ENCODE results near the gene MLXIP.

MLXIP gene

GRCh38 chr12:122094137-122094734 lies 15.7 kb downstream of the MLXIP start:
- Histone ChIP-seq H3K9ac (ENCODE audit: low read depth, low read length) (no peak overlapping the region), H3K4me3 (ENCODE audit: low read length) (no peak overlapping the region), H3K4me2 (ENCODE audit: low read length) (no peak overlapping the region), H3K36me3 (ENCODE audit: insufficient read depth, low read length) (peaks cover 7% of the 10 kb centered on the region), H3K4me1 (ENCODE audit: control insufficient read depth, insufficient read depth, low read length) (peaks cover 65% of the 10 kb centered on the region), H3K27me3 (ENCODE audit: control insufficient read depth, insufficient read depth, low read length) (no peaks in the 10 kb centered on the region), H3K9me3 (replicated peaks; ENCODE audit: low read length) (no peaks in the 10 kb centered on the region)

- Histone ChIP-seq H3K36me3 (ENCODE audit: insufficient read depth, low read length) (peaks cover under 1% of the 10 kb centered on the region), H3K4me1 (ENCODE audit: control insufficient read depth, insufficient read depth, low read length) (peaks cover 66% of the 10 kb centered on the region), H3K9ac (ENCODE audit: low read depth, low read length) (no peak overlapping the region), H3K4me3 (ENCODE audit: low read length) (no peak overlapping the region), H3K4me2 (ENCODE audit: low read length) (no peak overlapping the region), H3K27me3 (ENCODE audit: control insufficient read depth, insufficient read depth, low read length) (no peaks in the 10 kb centered on the region), H3K9me3 (replicated peaks; ENCODE audit: low read length) (no peaks in the 10 kb centered on the region)
Observed at GRCh38 chr12:122094735-122095631, 16.4 kb downstream of the MLXIP start.

- Histone ChIP-seq H3K4me3 (ENCODE audit: low read length) (no peak overlapping the region), H3K36me3 (ENCODE audit: insufficient read depth, low read length) (no peaks in the 10 kb centered on the region), H3K4me2 (ENCODE audit: low read length) (peak overlapping the region; percentile 79), H3K9ac (ENCODE audit: low read depth, low read length) (peak overlapping the region; percentile 50), H3K9me3 (replicated peaks; ENCODE audit: low read length) (no peaks in the 10 kb centered on the region), H3K27me3 (ENCODE audit: control insufficient read depth, insufficient read depth, low read length) (no peaks in the 10 kb centered on the region), H3K4me1 (ENCODE audit: control insufficient read depth, insufficient read depth, low read length) (peaks cover 57% of the 10 kb centered on the region)
Observed at GRCh38 chr12:122096014-122096413, 17.5 kb downstream of the MLXIP start.

GRCh38 chr12:122096591-122097149 lies 18.1 kb downstream of the MLXIP start:
- Histone ChIP-seq H3K27me3 (ENCODE audit: control insufficient read depth, insufficient read depth, low read length) (no peaks in the 10 kb centered on the region), H3K9me3 (replicated peaks; ENCODE audit: low read length) (no peaks in the 10 kb centered on the region), H3K4me3 (ENCODE audit: low read length) (peak overlapping the region; percentile 50), H3K4me1 (ENCODE audit: control insufficient read depth, insufficient read depth, low read length) (peaks cover 51% of the 10 kb centered on the region), H3K4me2 (ENCODE audit: low read length) (peak overlapping the region; percentile 79), H3K36me3 (ENCODE audit: insufficient read depth, low read length) (no peaks in the 10 kb centered on the region), H3K9ac (ENCODE audit: low read depth, low read length) (peak overlapping the region; percentile 51)

GRCh38 chr12:122097584-122097926 lies 19.0 kb downstream of the MLXIP start:
- H3K4me3 ChIP-seq (ENCODE audit: low read length): peak overlapping the region; percentile 26
- H3K36me3 ChIP-seq (ENCODE audit: insufficient read depth, low read length): no peaks in the 10 kb centered on the region
- H3K4me1 ChIP-seq (ENCODE audit: control insufficient read depth, insufficient read depth, low read length): peaks cover 54% of the 10 kb centered on the region
- no peaks in the 10 kb centered on the region for H3K9me3 ChIP-seq (replicated peaks; ENCODE audit: low read length)
- no peaks in the 10 kb centered on the region for H3K27me3 ChIP-seq (ENCODE audit: control insufficient read depth, insufficient read depth, low read length)
- H3K9ac ChIP-seq (ENCODE audit: low read depth, low read length): peak overlapping the region; percentile 51
- peak overlapping the region; percentile 70 for H3K4me2 ChIP-seq (ENCODE audit: low read length)

GRCh38 chr12:122097927-122098756 lies 19.6 kb downstream of the MLXIP start:
- Histone ChIP-seq H3K4me1 (ENCODE audit: control insufficient read depth, insufficient read depth, low read length) (peaks cover 54% of the 10 kb centered on the region), H3K4me2 (ENCODE audit: low read length) (peak overlapping the region; percentile 70)

GRCh38 chr12:122099280-122099749 lies 20.8 kb downstream of the MLXIP start:
- Histone ChIP-seq H3K4me2 (ENCODE audit: low read length) (no peak overlapping the region), H3K4me1 (ENCODE audit: control insufficient read depth, insufficient read depth, low read length) (peaks cover 54% of the 10 kb centered on the region), H3K9ac (ENCODE audit: low read depth, low read length) (no peak overlapping the region), H3K36me3 (ENCODE audit: insufficient read depth, low read length) (no peaks in the 10 kb centered on the region), H3K9me3 (replicated peaks; ENCODE audit: low read length) (no peaks in the 10 kb centered on the region), H3K27me3 (ENCODE audit: control insufficient read depth, insufficient read depth, low read length) (no peaks in the 10 kb centered on the region), H3K4me3 (ENCODE audit: low read length) (no peak overlapping the region)

More at GRCh38 chr12:122097927-122098756, 19.6 kb downstream of the MLXIP start:
- H3K36me3 ChIP-seq (ENCODE audit: insufficient read depth, low read length): no peaks in the 10 kb centered on the region
- H3K9me3 ChIP-seq (replicated peaks; ENCODE audit: low read length): no peaks in the 10 kb centered on the region
- H3K9ac ChIP-seq (ENCODE audit: low read depth, low read length): peak overlapping the region; percentile 51
- peak overlapping the region; percentile 40 for H3K4me3 ChIP-seq (ENCODE audit: low read length)
- H3K27me3 ChIP-seq (ENCODE audit: control insufficient read depth, insufficient read depth, low read length): no peaks in the 10 kb centered on the region

GRCh38 chr12:122099856-122100255 lies 21.3 kb downstream of the MLXIP start:
- Histone ChIP-seq H3K9ac (ENCODE audit: low read depth, low read length) (no peak overlapping the region), H3K4me3 (ENCODE audit: low read length) (no peak overlapping the region), H3K9me3 (replicated peaks; ENCODE audit: low read length) (no peaks in the 10 kb centered on the region), H3K4me2 (ENCODE audit: low read length) (no peak overlapping the region), H3K36me3 (ENCODE audit: insufficient read depth, low read length) (peaks cover 2% of the 10 kb centered on the region), H3K27me3 (ENCODE audit: control insufficient read depth, insufficient read depth, low read length) (no peaks in the 10 kb centered on the region), H3K4me1 (ENCODE audit: control insufficient read depth, insufficient read depth, low read length) (peaks cover 51% of the 10 kb centered on the region)

- no peak overlapping the region for H3K4me3 ChIP-seq (ENCODE audit: low read length)
- no peak overlapping the region for H3K9ac ChIP-seq (ENCODE audit: low read depth, low read length)
- H3K4me2 ChIP-seq (ENCODE audit: low read length): no peak overlapping the region
- no peaks in the 10 kb centered on the region for H3K27me3 ChIP-seq (ENCODE audit: control insufficient read depth, insufficient read depth, low read length)
- H3K36me3 ChIP-seq (ENCODE audit: insufficient read depth, low read length): peaks cover 4% of the 10 kb centered on the region
- H3K4me1 ChIP-seq (ENCODE audit: control insufficient read depth, insufficient read depth, low read length): peaks cover 46% of the 10 kb centered on the region
- H3K9me3 ChIP-seq (replicated peaks; ENCODE audit: low read length): no peaks in the 10 kb centered on the region
Observed at GRCh38 chr12:122100568-122100967, 22.0 kb downstream of the MLXIP start.

GRCh38 chr12:122102331-122102730 lies 23.8 kb downstream of the MLXIP start:
- peaks cover 47% of the 10 kb centered on the region for H3K4me1 ChIP-seq (ENCODE audit: control insufficient read depth, insufficient read depth, low read length)
- H3K27me3 ChIP-seq (ENCODE audit: control insufficient read depth, insufficient read depth, low read length): no peaks in the 10 kb centered on the region
- H3K4me3 ChIP-seq (ENCODE audit: low read length): no peak overlapping the region
- H3K9me3 ChIP-seq (replicated peaks; ENCODE audit: low read length): no peaks in the 10 kb centered on the region
- peaks cover 10% of the 10 kb centered on the region for H3K36me3 ChIP-seq (ENCODE audit: insufficient read depth, low read length)
- no peak overlapping the region for H3K9ac ChIP-seq (ENCODE audit: low read depth, low read length)
- H3K4me2 ChIP-seq (ENCODE audit: low read length): no peak overlapping the region

GRCh38 chr12:122104844-122105243 lies 26.3 kb downstream of the MLXIP start:
- H3K4me2 ChIP-seq (ENCODE audit: low read length): no peak overlapping the region
- no peaks in the 10 kb centered on the region for H3K27me3 ChIP-seq (ENCODE audit: control insufficient read depth, insufficient read depth, low read length)
- H3K4me3 ChIP-seq (ENCODE audit: low read length): no peak overlapping the region
- H3K36me3 ChIP-seq (ENCODE audit: insufficient read depth, low read length): peaks cover 10% of the 10 kb centered on the region
- H3K9me3 ChIP-seq (replicated peaks; ENCODE audit: low read length): no peaks in the 10 kb centered on the region
- H3K9ac ChIP-seq (ENCODE audit: low read depth, low read length): no peak overlapping the region
- H3K4me1 ChIP-seq (ENCODE audit: control insufficient read depth, insufficient read depth, low read length): peaks cover 45% of the 10 kb centered on the region

Data from skeletal muscle satellite cell (primary cell).